Endothelial cell (in vitro differentiated cells): Measurements from ENCODE around the gene POLL. TPM values are rescaled to one million over a fixed set of nuclear protein-coding genes. Genes with fewer than 3 reads are reported as not detected.

Experiments
- DNase-seq: peaks from one replicate; pipeline ENCODE4 v3.0.0; 2021; ENCODE audit warnings: low spot score
- H3K27ac Mint-ChIP-seq: one replicate; pipeline ENCODE4 v1.8.0; 2021; ENCODE audit warnings: mixed read lengths, inconsistent platforms; ENCODE audit not compliant: unreplicated experiment
- H3K27me3 Mint-ChIP-seq: one replicate; pipeline ENCODE4 v1.8.0; 2021; ENCODE audit warnings: mild to moderate bottlenecking, moderate library complexity, mixed read lengths, inconsistent platforms; ENCODE audit not compliant: unreplicated experiment
- H3K36me3 Mint-ChIP-seq: one replicate; pipeline ENCODE4 v1.8.0; 2021; ENCODE audit warnings: mild to moderate bottlenecking, low read depth, mixed read lengths, inconsistent platforms; ENCODE audit not compliant: unreplicated experiment
- H3K4me1 Mint-ChIP-seq: one replicate; pipeline ENCODE4 v1.8.0; 2021; ENCODE audit warnings: mild to moderate bottlenecking, mixed read lengths, inconsistent platforms; ENCODE audit not compliant: unreplicated experiment
- H3K4me3 Mint-ChIP-seq: one replicate; pipeline ENCODE4 v1.8.0; 2021; ENCODE audit warnings: mild to moderate bottlenecking, mixed read lengths, inconsistent platforms; ENCODE audit not compliant: unreplicated experiment
- H3K9me3 Mint-ChIP-seq: one replicate; pipeline ENCODE4 v1.8.0; 2021; ENCODE audit warnings: mixed read lengths, inconsistent platforms; ENCODE audit not compliant: unreplicated experiment
- CTCF ChIP-seq: fragments of 200-600 bp; sonication (generic); IDR thresholded peaks from one replicate; pipeline ENCODE4 v1.5.0; 2021; ENCODE audit warnings: antibody characterized with exemption; ENCODE audit not compliant: unreplicated experiment
- total RNA-seq: library from RNA; stranded (reverse); fragmentation: NEBNext Ultra II Directional; extraction: Animal tissue kit (Norgen Biotek cat#: 25700); gene quantifications from one replicate; pipeline ENCODE4 v1.2.1, GENCODE V29; 2021; ENCODE audit not compliant: unreplicated experiment

POLL gene
- total RNA-seq, 1 donor from 2014 or later, result 44.8 TPM

GRCh38 chr10:101614663-101615524 is 26.8 kb upstream of the POLL start:
- peaks cover 8% of the 10 kb centered on the region for H3K27me3 Mint-ChIP-seq
- H3K4me3 Mint-ChIP-seq, result no peak overlapping the region
- no peak for DNase-seq
- peaks cover 11% of the 10 kb centered on the region for H3K36me3 Mint-ChIP-seq
- no peak overlapping the region for H3K27ac Mint-ChIP-seq
- no peaks in the 10 kb centered on the region for H3K9me3 Mint-ChIP-seq
- H3K4me1 Mint-ChIP-seq, result peaks cover 26% of the 10 kb centered on the region
- TF ChIP-seq CTCF, result no peak

GRCh38 chr10:101613646-101614045 is 25.6 kb upstream of the POLL start:
- H3K36me3 Mint-ChIP-seq, result peaks cover 14% of the 10 kb centered on the region
- no peak overlapping the region for H3K4me3 Mint-ChIP-seq
- no peak overlapping the region for H3K27ac Mint-ChIP-seq

GRCh38 chr10:101612872-101613271 is 24.8 kb upstream of the POLL start:
- no peak for TF ChIP-seq CTCF
- no peak overlapping the region for H3K4me3 Mint-ChIP-seq
- H3K4me1 Mint-ChIP-seq, result peaks cover 38% of the 10 kb centered on the region
- no peak for DNase-seq
- H3K36me3 Mint-ChIP-seq, result peaks cover 16% of the 10 kb centered on the region
- no peaks in the 10 kb centered on the region for H3K9me3 Mint-ChIP-seq
- H3K27me3 Mint-ChIP-seq, result peaks cover 9% of the 10 kb centered on the region
- no peak overlapping the region for H3K27ac Mint-ChIP-seq

More at GRCh38 chr10:101613646-101614045, 25.6 kb upstream of the POLL start:
- Mint-ChIP-seq H3K27me3 (peaks cover 11% of the 10 kb centered on the region), H3K4me1 (peaks cover 35% of the 10 kb centered on the region), H3K9me3 (no peaks in the 10 kb centered on the region)
- TF ChIP-seq CTCF, result no peak
- no peak for DNase-seq

GRCh38 chr10:101612086-101612485 is 24.0 kb upstream of the POLL start:
- no peak overlapping the region for H3K27ac Mint-ChIP-seq

More at GRCh38 chr10:101612086-101612485, 24.0 kb upstream of the POLL start:
- H3K4me1 Mint-ChIP-seq, result peaks cover 38% of the 10 kb centered on the region
- H3K36me3 Mint-ChIP-seq, result peaks cover 13% of the 10 kb centered on the region
- no peak for TF ChIP-seq CTCF
- H3K9me3 Mint-ChIP-seq, result no peaks in the 10 kb centered on the region
- no peak for DNase-seq
- H3K27me3 Mint-ChIP-seq, result peaks cover 10% of the 10 kb centered on the region
- H3K4me3 Mint-ChIP-seq, result no peak overlapping the region
